SIG-M5 (cell line): ENCODE measurements around the gene OPN5.

Source experiments
- DNase-seq: peaks from one replicate; lab custom pipeline; 2025; lab: John Stamatoyannopoulos, UW

Gene OPN5

GRCh38 chr6:47865206-47865605, 83.4 kb downstream of the OPN5 start:
- DNase-seq = no peak

GRCh38 chr6:47875593-47875992, 93.8 kb downstream of the OPN5 start:
- DNase-seq = no peak
